HPDE6-E6E7 (cell line): Measurements from ENCODE around the gene RPL3.

Experiments used
- DNase-seq: peaks from one replicate; pipeline ENCODE4 v3.0.0; 2011; ENCODE audit warnings: missing footprints; ENCODE audit errors: extremely low spot score

RPL3 gene

DNA sequence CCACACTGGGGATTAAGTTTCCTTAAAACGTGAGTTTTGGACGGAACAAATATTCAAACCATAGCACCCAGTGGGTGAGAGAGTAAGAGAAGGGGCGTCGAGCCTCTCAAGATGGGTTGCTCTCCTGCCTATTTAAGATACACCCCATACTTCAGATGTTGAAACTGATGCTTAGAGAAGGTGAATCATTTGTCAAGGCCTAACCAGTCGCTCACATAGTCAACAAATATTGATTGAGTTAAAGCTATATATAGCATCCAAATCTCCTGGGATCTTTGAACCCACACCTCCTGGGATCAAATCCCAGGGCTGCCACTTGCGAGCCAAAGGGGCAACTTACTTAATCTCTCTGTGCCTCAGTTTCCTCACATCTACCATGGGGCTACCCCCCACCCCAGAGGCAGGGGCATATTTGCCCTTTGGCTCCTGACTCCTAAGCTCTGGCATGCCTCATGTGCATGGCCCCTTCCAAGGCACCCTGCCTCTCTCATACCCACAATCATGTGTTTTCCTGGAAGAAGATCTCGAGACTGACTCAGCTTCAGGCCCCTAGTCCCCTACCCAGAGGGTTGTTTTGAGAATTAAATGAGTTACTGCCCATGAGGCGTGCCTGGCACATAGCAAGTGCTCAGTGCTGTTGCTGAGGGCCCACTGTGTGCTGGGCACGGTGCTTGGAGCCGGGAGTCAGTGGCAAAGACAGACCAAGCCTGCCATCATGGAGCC is 55.6 kb downstream of the RPL3 start:
- DNase-seq = no peak
